Left renal pelvis (tissue), 4 donors: ENCODE measurements around the gene GTF2H3. TPM values are rescaled to one million over a fixed set of nuclear protein-coding genes. Genes with fewer than 3 reads are reported as not detected.
"Not testable (repeated sequence)": the region's sequence is repeated elsewhere in the genome, so short reads cannot be mapped to it uniquely, and the experiment has no call there.

Source experiments
- DNase-seq, 4 donors: peaks; one replicate each; pipeline ENCODE4 v3.0.0-alpha.2; 2013; ENCODE audit warnings: low read depth in 4 of 4, low spot score in 3 of 4
- polyA plus RNA-seq, 4 donors: library from polyadenylated mRNA; unstranded; fragments of 120-200 nt; gene quantifications; one replicate each; pipeline ENCODE4 v1.2.1, GENCODE V29; 2013; ENCODE audit not compliant: insufficient read length in 4 of 4

The GTF2H3 gene
- polyA plus RNA-seq: 10 to 100 TPM; 31.1 to 42.8 (median 36.8) TPM

DNA sequence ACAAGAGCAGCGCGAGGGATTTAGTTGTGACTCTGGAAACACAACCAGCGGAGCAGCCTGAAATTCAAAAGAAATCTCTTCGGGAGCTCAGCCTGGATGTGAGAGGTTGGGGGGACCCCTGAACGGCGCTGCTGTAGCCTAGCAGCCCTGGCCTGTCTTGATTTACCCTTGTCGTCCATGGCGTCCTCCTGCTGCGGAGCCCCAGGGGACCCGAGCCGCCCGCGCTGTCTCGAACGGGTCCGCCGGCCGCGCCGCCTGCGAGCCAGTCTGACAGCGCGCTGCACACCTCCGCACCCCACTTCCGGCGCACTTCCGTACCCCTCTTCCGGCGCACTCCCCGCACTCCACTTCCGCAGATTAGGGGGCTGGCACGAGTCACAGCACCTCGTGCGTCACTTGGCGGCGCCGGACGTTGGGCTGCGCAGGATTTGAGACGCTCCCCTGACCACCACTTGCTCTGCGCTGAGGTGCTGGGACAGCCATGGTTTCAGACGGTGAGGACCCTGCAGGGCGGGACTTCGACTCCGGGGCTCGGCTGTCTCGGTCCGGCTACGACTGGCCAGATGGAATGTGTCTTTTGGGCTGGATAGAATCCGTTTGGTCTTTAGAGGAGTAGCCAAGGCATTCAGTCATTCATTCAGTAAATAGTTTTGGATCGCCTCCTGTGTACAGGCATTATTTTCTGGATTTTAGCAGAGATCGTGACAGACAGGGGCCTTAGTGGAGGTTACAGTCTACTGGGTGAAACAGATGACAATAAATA lies at the start of gene GTF2H3, which contains the start of gene EIF2B1:
Gene GTF2H3 (plus strand): TSS at position 451 of the 763 bp plus-strand sequence. CDS start 31 bp downstream, at position 482.
Gene EIF2B1 (minus strand): TSS at position 308 of the 763 bp plus-strand sequence. CDS start 129 bp downstream, at position 179.
- peak; percentile 92 to 95 (median 93) for DNase-seq

DNA sequence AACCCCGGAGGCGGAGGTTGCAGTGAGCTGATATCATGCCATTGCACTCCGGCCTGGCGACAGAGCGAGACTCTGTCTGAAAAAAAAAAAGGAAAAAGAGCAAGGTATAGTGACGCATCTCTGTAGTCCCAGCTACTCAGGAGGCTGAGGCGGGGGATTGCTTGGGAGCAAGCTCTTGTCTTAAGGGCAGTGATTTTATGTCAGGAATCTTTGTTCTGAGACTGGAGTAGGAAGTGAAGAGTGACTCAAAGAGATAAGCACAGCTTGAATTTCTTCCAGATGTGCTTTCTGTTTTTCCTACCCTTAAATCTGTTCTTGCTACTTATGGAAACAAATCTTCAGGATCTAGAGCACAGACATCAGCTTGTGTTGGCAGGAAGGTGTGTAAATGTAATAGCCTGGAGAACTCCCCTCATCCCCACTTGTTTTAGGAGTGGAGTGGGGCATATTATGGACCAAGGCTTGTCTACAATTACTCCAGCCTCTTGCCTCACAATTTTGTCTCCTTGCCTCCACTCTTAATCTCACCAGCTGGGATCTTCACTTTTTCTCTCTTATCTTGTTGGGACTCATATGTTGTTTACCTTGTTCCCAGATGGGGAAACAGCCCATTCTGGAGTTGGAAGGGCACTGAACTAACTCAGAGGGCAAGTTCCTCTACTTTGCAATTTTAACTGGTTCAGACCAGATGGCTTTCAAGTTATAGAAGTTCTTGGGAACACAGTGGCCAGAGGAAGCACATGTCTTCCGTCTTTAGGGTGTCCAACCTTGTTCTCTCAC lies 41.7 kb upstream of the GTF2H3 start:
- DNase-seq: no peak

DNA sequence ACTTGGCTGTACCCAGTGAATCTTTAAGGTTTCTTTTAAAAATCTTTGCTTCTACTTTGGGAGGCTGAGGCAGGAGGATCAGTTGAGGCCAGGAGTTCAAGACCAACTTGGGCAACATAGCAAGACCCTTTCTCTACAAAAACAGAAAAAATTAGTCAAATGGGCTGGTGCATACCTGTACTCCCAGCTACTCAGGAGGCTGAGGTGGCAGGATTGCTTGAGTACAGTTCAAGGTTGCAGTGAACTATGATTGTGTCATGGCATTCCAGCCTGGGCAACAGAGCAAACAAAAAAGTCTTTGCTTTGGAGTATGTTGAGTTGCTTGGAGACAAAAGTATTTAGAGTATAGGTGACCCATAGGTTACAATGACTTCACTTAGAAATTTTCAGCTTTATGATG lies 37.9 kb upstream of the GTF2H3 start:
- no peak for DNase-seq

DNA sequence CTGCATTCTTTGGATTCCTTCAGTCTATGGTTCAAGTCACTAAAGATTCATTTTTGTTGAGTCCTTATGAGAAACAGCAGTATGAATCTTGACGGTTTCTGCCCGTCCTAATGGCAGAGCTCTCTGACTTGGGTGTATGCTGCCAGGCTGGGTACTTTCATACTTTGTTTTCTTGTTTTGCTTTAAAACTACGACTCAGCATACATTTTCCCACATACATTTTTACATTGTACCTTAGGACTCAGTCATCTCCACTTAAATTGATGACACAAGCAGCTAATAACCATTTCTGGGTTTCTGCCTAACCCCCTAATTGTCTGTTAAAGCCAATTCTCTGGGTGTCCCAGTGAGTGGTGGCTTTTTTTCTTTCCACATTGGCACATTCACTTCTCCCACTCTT lies 36.5 kb upstream of the GTF2H3 start:
- no peak for DNase-seq

DNA sequence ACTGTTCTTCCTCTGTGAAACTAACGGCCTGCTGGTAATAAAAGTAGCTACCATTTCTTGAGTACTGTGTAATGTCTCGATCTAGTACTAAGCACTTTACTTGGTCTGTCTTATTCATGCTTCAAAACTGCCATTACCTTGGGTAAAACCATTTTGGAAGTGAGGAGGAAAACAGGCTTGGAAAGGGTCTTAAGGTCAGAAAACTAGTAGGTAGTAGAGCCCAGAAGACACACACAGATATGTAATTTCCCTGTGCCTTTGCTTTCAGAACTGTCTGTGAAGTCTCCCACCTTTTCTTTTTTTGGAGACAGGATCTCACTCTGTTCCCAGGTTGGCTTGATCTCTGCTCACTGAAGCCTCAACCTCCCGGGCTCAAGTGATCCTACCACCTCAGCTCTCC lies 35.1 kb upstream of the GTF2H3 start:
- DNase-seq: no peak

DNA sequence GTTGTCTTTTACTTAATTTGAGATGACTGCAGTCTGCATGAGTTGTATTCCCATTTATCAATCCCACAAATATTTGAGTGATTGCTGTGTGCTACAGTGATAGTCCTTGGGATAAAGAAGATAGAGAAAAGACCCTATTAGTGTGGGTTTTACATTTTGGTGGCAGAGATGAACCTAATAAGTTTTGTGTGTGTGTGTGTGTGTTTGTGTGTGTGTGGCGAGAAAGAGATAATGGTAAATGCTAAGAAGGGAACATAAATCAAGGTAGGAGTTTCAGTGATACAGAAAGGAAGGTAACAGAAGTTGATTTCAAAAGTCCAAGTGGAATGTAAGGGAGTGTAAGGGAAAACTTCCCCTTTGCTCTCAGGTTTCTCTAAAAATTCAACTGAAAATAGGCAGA lies 34.3 kb upstream of the GTF2H3 start:
- no peak for DNase-seq

DNA sequence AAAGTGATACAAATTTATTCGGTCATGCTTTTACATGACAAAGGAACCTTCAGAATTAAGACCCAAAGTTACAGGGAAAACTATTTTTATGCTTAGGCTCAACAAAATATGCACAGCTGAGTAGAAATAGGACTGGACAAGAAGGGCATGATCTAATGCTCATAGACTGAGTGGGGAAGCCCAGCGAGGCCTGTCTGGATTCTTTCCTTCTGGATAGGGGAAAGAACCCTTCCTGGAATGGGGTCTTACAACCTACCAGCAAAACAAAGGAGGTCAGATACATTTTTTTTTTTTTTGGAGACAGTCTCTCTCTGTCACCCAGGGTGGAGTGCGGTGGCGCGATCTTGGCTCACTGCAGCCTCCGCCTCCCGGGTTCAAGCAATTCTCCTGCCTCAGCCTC lies 33.9 kb upstream of the GTF2H3 start:
- DNase-seq: no peak

DNA sequence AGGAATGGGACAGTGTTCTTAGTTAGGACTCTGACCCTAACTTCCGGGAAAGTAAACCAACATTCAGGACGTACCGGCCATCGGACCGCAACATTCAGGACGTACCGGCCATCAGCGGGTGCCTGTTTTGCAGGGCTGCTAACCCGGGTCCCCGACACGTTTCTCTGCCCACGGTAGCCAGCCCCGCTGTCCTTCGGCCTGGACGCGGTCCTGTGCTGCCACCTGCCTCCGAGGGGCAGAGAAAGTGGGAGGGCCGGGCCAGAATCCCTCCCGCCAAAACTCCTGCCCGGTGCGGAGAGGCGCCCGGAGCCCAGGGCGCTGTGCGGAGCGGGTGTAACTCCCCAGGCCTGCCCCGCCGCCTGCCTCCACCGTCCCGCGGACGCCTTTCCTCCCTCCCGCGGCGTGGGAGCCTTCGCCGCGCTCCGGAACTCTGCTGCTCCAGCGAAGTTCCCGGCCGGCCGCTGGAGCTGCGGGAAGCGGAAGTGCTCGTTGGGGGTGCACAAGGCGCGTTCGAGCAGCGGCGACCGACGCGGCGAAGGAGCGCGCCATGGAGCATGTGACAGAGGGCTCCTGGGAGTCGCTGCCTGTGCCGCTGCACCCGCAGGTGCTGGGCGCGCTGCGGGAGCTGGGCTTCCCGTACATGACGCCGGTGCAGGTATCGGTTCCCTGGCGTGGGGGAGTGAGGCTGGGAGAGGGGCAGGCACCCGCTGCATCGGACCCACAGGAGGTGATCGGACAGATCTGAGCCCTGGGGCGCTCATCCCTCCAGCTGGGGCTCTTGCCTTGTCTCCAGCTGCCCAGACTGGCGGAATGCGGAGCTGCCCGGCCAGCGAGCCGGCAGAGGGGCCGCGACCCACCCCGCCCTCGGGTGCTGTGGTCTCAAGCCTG lies 31.8 kb upstream of the GTF2H3 start, which contains the start of gene DDX55:
Gene DDX55 (plus strand): TSS at position 498 of the 888 bp plus-strand sequence. CDS start 50 bp downstream, at position 548.
- DNase-seq: peak; percentile 59 to 76 (median 68)

DNA sequence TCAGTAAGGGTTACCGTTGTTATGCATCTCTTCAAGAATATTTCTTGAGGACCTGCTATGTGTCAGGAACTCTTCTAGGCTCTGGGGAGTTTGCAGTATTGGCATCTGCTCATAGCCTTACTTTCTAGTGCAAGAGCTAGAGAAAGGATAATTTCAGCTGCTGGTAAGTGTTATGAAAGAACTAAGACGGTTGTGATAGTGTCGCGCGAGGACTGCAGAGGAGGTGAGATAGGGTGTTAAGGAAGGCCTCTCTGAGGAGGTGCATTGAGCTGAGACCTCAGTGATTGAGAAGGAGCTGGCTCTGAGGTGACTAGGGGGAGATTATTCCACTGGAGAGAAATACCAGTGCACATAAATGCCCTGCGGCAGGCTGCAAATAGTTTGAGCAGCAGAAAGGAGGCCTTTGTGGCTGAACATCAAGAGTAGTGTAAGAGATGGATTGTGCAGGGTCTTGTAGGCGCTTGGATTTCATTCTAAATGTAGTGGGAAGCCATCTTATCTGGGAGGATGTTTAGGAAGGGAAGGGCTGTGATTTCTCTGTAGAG lies 30.9 kb upstream of the GTF2H3 start:
- no peak for DNase-seq

DNA sequence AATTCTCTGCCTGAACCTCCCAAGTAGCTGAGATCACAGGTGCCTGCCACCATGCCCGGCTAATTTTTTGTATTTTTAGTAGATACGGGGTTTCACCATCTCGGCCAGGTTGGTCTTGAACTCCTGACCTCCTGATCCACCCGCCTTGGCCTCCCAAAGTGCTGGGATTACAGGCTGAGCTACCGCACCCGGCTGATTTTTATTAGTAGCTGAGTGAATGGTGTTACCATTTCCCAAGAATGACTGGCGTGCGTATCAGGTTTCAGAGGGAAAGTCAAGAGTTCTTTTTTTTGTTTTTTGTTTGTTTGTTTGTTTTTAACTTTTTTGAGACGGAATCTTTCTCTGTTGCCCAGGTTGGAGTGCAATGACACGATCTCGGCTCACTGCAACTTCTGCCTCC lies 30.1 kb upstream of the GTF2H3 start:
- DNase-seq: not testable (repeated sequence)

DNA sequence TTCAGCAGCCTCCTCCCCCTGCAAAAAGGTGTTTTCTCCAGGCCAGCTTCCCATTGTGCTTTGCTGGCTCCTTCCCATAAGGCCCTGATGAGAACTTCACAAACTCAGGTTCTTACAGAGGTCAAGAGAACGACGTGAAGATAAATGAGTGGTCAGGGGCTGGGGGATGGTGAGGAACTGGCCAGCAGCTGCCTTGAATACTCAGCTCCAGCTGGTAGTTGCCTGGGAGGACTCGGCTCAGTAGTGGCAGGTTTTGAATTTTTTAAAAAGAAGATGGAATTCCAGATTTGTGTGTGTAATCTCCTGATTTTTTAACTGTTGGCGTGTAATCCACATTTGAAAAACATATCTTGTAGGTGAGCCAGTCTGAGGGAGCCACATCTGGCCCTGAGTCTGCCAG lies 25.9 kb upstream of the GTF2H3 start:
- DNase-seq: no peak

DNA sequence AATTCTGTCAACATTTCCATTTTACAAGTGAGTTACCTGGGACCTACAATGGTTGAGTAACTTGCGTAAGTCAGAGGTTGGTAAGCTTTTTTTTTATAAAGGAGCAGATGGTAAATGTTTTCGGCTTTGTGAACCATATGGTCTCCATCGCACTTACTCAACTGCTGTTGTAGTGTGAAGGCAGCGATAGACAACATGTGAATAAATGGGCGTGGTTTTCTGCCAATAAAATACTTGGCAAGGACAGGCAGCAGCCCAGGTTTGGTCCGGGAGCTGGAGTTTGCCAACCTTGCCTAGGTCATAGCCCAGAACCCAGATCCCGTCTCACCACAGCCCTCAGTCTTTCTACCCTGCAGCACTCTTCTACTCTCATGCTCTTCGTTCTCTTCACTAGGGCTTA lies 25.4 kb upstream of the GTF2H3 start:
- DNase-seq: no peak

DNA sequence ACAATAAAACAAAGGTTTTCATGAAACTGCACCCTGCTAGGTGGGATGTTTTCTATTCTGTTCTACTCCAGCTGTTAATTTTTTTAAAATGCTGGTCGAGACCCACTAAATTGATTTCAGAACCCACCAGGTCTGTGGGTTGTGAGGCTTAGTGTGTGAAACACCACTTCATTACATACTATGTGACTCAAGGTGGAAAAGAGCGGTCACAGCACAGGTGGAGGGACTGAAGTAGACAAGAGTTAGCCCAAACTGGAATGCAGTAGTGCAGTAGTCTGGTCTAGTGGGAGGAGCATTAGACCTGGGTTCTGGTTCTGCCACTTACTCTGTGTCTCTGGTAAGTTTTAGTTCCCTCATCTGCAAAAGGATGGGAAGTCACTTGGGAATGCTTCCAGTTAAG lies 19.5 kb upstream of the GTF2H3 start:
- no peak for DNase-seq

DNA sequence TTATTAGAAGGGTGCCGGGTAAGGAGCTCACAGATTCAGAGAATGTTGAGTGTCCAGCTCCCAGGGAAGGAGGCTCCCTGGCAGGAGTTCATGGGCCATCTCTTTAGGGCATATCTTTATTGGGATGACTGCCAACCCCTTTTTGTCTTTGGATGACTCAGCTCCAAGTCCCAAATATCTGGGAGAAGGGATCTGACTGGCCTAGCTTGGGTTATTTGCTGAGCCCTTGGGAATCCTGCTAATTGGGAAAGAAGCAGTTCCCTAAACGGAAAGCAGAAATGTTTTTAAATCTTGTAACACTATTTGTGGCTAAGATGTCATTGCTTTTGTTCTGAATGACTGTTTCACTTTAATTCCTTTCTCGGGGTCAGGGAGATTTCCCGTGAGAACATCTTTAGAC lies 19.1 kb upstream of the GTF2H3 start:
- DNase-seq: no peak

DNA sequence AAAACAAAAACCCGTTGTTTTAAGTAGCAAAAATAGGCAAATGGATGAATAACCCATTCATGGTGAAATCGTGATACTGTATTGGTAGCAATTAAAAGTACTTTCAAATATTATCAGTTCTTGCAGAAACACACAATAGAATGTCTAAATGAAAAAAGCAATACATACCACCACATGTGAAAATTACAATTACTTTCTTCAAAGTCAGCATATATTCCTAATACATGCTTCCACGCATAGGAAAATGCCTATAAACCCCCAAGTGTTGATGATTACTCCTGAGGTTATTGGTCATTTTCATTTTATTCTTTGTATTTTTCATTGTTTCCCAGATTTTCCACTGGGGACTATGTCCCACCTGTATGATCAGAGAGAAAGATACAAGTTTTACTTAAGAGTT lies 16.5 kb upstream of the GTF2H3 start:
- no peak for DNase-seq

DNA sequence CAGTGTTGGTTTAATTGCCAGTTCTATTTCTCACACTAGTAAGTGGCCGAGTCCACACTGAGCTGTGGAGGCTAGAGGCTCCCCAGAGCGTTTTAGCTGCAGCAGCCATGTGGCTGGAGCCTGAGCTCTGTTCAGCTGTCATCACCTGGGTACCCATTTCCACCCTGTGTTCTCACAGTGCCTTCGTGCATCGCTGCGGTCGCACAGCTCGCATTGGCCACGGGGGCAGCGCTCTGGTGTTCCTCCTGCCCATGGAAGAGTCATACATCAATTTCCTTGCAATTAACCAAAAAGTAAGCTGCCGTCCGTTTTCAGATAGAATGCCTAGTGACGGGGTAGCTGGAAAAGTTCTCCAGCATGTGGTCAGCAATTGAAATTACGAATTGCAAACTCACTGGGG lies 16.0 kb upstream of the GTF2H3 start:
- DNase-seq: no peak

DNA sequence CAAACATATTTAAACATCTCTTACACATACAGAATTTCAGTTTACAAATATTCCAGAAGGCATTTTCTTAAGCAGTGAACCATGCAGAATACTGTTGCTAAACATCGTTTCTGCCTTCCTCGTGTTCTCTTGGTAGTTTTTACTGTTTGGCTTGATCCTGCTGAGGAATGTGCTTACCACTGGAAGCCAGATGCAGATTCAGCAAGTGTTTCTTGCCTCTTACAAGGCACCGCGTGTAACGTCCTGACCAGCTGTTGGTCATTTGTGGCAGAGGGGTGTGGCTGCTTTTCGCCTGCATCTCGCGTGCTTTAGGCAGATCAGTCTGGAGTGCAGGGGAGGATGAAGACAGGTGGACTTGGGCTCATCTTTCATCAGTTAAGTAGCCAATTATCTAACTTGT lies 12.5 kb upstream of the GTF2H3 start:
- DNase-seq: no peak

DNA sequence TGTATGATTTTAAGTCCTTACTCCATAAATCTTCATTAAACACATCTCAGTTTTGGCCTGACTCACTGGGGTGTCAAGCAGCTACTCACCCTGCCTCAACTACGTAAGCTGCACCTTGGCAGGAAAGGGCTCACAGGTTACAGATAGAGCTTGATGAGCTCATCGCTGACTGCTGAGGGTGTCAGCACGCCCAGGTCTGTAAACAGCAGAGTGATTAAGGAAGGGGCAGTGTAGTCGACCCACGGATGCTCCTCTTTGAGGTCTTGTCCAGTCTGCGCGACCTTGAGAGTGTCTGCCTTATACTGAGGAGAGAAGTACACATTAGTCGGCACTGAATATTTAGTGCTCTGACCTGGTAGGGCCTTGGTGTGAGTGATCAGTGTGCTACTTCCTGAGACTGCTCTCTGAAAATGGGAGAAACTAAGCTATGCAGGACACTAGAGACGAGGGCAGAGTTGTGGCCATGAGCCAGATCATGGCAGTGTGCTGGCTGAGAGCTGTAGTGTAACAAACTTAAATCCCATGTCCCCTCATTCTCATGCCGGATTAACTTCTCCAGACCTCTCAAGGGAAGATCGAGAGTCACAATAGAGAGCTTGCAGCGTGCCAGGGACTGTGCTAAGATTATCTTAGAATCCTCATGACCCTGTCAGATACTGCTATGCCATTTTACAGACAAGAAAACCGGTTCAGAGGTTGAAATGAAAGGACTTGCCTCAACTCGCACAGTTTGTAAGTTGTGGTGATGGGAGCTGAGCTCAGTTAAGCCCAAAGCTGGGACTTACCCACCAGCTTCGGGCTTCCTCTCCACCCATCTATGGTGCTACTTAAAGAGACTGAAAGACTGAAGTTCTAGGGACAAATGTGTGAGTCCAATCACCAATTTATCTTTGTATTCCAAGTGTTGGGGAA lies 11.8 kb upstream of the GTF2H3 start:
- no peak for DNase-seq

DNA sequence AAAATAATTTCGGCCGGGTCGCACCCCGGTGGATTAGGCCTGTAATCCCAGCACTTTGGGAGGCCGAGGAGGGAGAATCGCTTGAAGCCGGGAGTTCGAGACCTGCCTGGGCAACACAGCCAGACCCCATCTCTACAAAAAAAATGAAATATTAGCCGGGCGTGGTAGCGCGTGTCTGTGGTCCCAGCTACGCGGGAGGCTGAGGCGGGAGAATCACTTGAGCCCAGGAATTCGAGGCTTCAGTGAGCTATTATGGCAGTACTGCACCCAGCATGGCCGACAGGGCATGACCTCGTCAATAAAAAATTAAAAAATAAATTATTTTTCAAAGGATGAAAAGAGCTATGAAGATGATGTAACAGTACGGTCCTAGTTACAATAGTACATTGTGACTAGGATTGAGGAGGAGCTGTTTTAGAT lies 523 bp downstream of the GTF2H3 start:
- DNase-seq: no peak
